ENCODE data around the gene HS2ST1. TPM values are rescaled to one million over a fixed set of nuclear protein-coding genes. Genes with fewer than 3 reads are reported as not detected.

HS2ST1 gene
- total RNA-seq, 2 donors from 2014 or later, result 11.5 to 11.7 TPM

DNA sequence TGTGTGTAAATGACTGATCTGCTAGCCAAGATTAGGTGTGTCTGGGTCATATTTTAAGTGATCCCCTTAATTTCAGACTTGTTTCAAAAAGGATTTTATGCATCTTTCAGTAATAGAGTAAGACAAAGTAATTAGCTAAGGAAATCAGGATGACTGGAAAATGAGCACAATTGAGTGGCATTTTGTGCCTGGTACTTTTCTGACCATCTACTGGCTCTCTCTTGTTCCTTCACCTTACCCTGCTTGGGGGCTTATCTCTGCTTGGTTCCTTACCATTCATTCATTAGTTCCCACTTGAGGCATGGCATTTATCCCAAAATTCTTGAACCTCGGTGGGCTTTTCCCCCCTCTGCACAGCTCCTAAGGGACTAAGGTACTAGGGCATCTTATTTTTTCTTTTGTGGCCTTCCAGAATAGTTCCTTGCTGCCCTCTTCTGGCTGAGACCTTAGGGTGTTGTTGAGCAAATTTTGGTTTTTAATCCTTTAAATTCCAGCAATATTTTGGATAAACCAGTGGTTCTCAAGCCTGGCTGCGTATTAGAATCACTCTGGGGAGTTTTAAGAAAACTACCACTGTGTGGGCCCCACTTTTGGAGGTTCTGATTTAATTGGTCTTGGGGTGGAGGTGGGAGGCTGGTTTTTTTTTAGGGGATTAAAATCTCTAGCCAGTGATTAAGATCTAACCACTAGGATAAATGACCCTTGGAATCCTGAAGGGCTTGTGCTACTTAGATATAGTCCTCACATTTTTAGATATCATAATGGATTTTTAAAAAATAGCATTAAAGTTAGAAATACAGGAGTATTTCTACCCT, 50.8 kb downstream of the HS2ST1 start:
- no peak overlapping the region for H3K27ac ChIP-seq
- no peaks in the 10 kb centered on the region for H3K36me3 ChIP-seq
- intact Hi-C loops (cut with DNase I), result loop anchor here (5.0 to 10.0 kb wide), 4 partner anchors 120 to 460 kb away; partner anchors contain the start of gene SH3GLB1
- TF ChIP-seq, protein P1, sequence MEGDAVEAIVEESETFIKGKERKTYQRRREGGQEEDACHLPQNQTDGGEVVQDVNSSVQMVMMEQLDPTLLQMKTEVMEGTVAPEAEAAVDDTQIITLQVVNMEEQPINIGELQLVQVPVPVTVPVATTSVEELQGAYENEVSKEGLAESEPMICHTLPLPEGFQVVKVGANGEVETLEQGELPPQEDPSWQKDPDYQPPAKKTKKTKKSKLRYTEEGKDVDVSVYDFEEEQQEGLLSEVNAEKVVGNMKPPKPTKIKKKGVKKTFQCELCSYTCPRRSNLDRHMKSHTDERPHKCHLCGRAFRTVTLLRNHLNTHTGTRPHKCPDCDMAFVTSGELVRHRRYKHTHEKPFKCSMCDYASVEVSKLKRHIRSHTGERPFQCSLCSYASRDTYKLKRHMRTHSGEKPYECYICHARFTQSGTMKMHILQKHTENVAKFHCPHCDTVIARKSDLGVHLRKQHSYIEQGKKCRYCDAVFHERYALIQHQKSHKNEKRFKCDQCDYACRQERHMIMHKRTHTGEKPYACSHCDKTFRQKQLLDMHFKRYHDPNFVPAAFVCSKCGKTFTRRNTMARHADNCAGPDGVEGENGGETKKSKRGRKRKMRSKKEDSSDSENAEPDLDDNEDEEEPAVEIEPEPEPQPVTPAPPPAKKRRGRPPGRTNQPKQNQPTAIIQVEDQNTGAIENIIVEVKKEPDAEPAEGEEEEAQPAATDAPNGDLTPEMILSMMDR (IDR thresholded peaks at IDR 0.05), result peak in 3 of 4 experiments; percentile 44 to 52 (median 45)
- TF ChIP-seq POLR2A (IDR thresholded peaks at IDR 0.05), result no peak
- H3K9me3 ChIP-seq, result no peaks in the 10 kb centered on the region
- WGBS, result 32% methylated on average over 2 of the region's 2 CpGs
- no peak overlapping the region for H3K4me3 ChIP-seq
- no peaks in the 10 kb centered on the region for H3K4me1 ChIP-seq (replicated peaks)
- DNase-seq (ENCODE audit: low spot score), result no peak
- H3K27me3 ChIP-seq (replicated peaks; ENCODE audit: insufficient read depth), result no peaks in the 10 kb centered on the region

- Histone ChIP-seq H3K4me3 (no peak overlapping the region), H3K27me3 (replicated peaks; ENCODE audit: insufficient read depth) (no peaks in the 10 kb centered on the region), H3K36me3 (no peaks in the 10 kb centered on the region), H3K27ac (no peak overlapping the region), H3K9me3 (no peaks in the 10 kb centered on the region), H3K4me1 (replicated peaks) (no peaks in the 10 kb centered on the region)
- WGBS, result 88% methylated on average over 1 of the region's 1 CpG
- TF ChIP-seq POLR2AphosphoS5 (IDR thresholded peaks at IDR 0.05) (no peak), POLR2A (IDR thresholded peaks at IDR 0.05) (no peak)
- TF ChIP-seq, protein P1 (IDR thresholded peaks at IDR 0.05), result no peak
- DNase-seq (ENCODE audit: low spot score), result no peak
- intact Hi-C loops (cut with DNase I), result loop anchor here (5.0 to 10.0 kb wide), 4 partner anchors 119 to 461 kb away; partner anchors contain the start of gene SH3GLB1
These were observed 51.4 kb downstream of the HS2ST1 start for GRCh38 chr1:86965827-86966182.

DNA sequence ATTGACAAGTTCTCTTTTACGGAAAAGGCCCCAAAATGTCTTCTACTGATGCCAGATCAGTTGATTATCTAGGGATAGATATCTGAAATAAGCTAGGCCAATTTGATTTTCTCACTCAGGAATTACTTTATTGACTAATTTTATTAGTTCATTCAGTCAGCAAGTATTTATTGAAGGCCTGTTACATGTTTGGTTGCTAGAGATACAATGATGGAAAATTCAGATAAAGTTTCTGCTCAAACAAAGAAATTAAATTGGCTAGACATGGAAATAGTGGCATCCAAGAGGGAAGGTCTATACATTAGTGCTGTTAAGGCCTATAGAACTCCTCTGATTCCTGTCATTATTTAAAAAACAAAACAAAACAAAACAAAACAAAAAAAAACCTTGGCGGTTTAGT, 56.5 kb downstream of the HS2ST1 start:
- Histone ChIP-seq H3K27ac (no peak overlapping the region), H3K36me3 (no peaks in the 10 kb centered on the region), H3K4me3 (no peak overlapping the region), H3K4me1 (replicated peaks) (no peaks in the 10 kb centered on the region), H3K27me3 (replicated peaks; ENCODE audit: insufficient read depth) (no peaks in the 10 kb centered on the region), H3K9me3 (no peaks in the 10 kb centered on the region)
- no peak for TF ChIP-seq POLR2A (IDR thresholded peaks at IDR 0.05)
- no peak for TF ChIP-seq POLR2AphosphoS5 (IDR thresholded peaks at IDR 0.05)
- TF ChIP-seq, protein P1 (IDR thresholded peaks at IDR 0.05), result no peak
- intact Hi-C loops (cut with DNase I), result no loop called here
- DNase-seq (ENCODE audit: low spot score), result no peak
- 83% methylated on average over 2 of the region's 2 CpGs for WGBS

DNA sequence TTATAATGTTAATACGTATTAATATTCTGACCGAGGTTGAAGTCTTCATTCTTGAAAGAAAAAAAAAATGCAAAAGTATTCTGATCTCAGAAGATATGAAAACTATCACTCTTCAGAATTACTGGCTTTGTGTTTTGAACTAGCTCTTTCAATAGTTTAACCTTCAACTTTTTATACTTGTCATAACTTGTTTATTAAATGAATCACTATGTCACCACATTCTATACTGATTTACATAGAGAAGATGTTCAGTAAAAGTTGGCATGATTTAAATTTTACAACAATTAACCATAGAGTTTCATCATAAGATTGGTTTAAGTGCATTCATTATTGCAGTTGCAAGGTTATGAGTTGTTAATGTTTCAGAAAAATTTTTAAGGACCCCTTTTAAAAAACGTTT, 57.3 kb downstream of the HS2ST1 start:
- H3K4me3 ChIP-seq, result no peak overlapping the region
- 56% methylated on average over 3 of the region's 3 CpGs for WGBS
- H3K9me3 ChIP-seq, result no peaks in the 10 kb centered on the region
- no peaks in the 10 kb centered on the region for H3K27me3 ChIP-seq (replicated peaks; ENCODE audit: insufficient read depth)
- no peaks in the 10 kb centered on the region for H3K4me1 ChIP-seq (replicated peaks)
- no peak overlapping the region for H3K27ac ChIP-seq
- H3K36me3 ChIP-seq, result no peaks in the 10 kb centered on the region
- TF ChIP-seq POLR2AphosphoS5 (IDR thresholded peaks at IDR 0.05) (no peak), POLR2A (IDR thresholded peaks at IDR 0.05) (no peak)
- TF ChIP-seq, protein P1 (IDR thresholded peaks at IDR 0.05), result no peak
- intact Hi-C loops (cut with DNase I), result no loop called here
- DNase-seq (ENCODE audit: low spot score), result no peak

DNA sequence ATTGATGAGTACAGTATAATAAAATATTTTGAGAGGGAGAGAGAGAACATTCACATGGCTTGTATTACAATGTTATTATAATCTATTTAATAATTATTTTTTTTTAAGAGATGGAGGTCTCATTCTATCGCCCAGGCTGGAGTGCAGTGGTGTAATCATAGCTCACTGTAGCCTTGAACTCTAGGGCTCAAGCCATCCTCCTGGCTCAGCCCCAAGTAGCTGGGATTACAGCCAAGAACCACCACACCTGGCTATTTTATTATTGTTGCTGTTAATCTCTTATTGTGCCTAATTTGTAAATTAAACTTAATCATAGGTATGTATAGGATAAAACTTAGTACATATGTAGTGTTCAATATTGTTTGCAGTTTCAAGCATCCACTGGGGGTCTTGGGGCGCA, 57.8 kb downstream of the HS2ST1 start:
- H3K36me3 ChIP-seq, result no peaks in the 10 kb centered on the region
- no peak for TF ChIP-seq POLR2AphosphoS5 (IDR thresholded peaks at IDR 0.05)
- TF ChIP-seq POLR2A (IDR thresholded peaks at IDR 0.05), result no peak
- TF ChIP-seq, protein P1 (IDR thresholded peaks at IDR 0.05), result no peak
- no peak for DNase-seq (ENCODE audit: low spot score)
- H3K4me3 ChIP-seq, result no peak overlapping the region
- H3K27me3 ChIP-seq (replicated peaks; ENCODE audit: insufficient read depth), result no peaks in the 10 kb centered on the region
- intact Hi-C loops (cut with DNase I), result no loop called here
- H3K9me3 ChIP-seq, result no peaks in the 10 kb centered on the region
- no peaks in the 10 kb centered on the region for H3K4me1 ChIP-seq (replicated peaks)
- H3K27ac ChIP-seq, result no peak overlapping the region
- 80% methylated on average over 2 of the region's 2 CpGs for WGBS
